Neuron (in vitro differentiated cells): Measurements from ENCODE around the gene GPR37L1.
"Not testable (repeated sequence)": the region's sequence is repeated elsewhere in the genome, so short reads cannot be mapped to it uniquely, and the experiment has no call there.

ENCODE experiments used
- H2AFZ ChIP-seq: one replicate; pipeline ENCODE4 v1.6.1; 2013; ENCODE audit warnings: low read depth, mild to moderate bottlenecking, inconsistent platforms, low read length, moderate library complexity
- H3K27me3 ChIP-seq: one replicate; pipeline ENCODE4 v1.6.1; 2013; ENCODE audit warnings: low read length; ENCODE audit not compliant: insufficient read depth
- H3K36me3 ChIP-seq: one replicate; pipeline ENCODE4 v1.6.1; 2013; ENCODE audit warnings: low read length; ENCODE audit not compliant: insufficient read depth
- H3K4me1 ChIP-seq: one replicate; pipeline ENCODE4 v1.6.1; 2013; ENCODE audit warnings: low read length; ENCODE audit not compliant: insufficient read depth
- H3K4me3 ChIP-seq: 2 replicates; pipeline ENCODE4 v1.5.1; 2013; ENCODE audit warnings: mild to moderate bottlenecking, low read length, moderate library complexity
- H3K9me3 ChIP-seq: one replicate; pipeline ENCODE4 v1.6.1; 2013; ENCODE audit warnings: low read length

Gene GPR37L1

GRCh38 chr1:202093858-202094257 lies 28.9 kb upstream of the GPR37L1 start:
- no peaks in the 10 kb centered on the region for H3K4me1 ChIP-seq
- no peaks in the 10 kb centered on the region for H3K27me3 ChIP-seq
- H3K9me3 ChIP-seq, result no peaks in the 10 kb centered on the region
- H3K36me3 ChIP-seq, result no peaks in the 10 kb centered on the region
- no peak overlapping the region for H3K4me3 ChIP-seq
- no peak overlapping the region for H2AFZ ChIP-seq

DNA sequence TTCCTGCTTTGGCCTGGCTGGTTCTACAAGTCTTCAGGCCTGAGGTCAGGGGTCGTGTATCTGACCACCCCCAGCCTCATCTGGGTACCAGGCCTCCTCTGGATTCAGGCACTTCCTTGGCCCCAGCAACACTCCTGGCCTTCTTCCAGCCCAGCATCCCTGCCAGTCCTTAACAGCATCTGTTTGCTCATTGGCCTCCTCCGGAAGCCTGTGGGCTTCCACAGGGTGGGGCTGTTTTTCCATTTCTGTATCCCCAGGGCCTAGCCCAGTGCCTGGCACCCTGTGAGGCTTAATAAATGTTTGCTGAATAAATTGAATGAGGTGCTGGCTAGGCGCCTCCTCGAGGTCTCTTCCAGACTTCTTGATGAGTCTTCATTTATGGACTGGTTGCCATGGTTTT lies 21.5 kb upstream of the GPR37L1 start:
- H3K36me3 ChIP-seq, result no peaks in the 10 kb centered on the region
- no peak overlapping the region for H2AFZ ChIP-seq
- H3K9me3 ChIP-seq, result no peaks in the 10 kb centered on the region
- H3K27me3 ChIP-seq, result no peaks in the 10 kb centered on the region
- peaks cover 12% of the 10 kb centered on the region for H3K4me1 ChIP-seq
- no peak overlapping the region for H3K4me3 ChIP-seq

GRCh38 chr1:202104073-202104472 lies 18.6 kb upstream of the GPR37L1 start:
- no peak overlapping the region for H3K4me3 ChIP-seq

GRCh38 chr1:202105571-202106339 lies 17.0 kb upstream of the GPR37L1 start:
- Histone ChIP-seq H3K36me3 (no peaks in the 10 kb centered on the region), H3K27me3 (no peaks in the 10 kb centered on the region), H3K4me3 (no peak overlapping the region), H3K9me3 (no peaks in the 10 kb centered on the region), H2AFZ (peak overlapping the region; percentile 46), H3K4me1 (peaks cover 33% of the 10 kb centered on the region)

More at GRCh38 chr1:202104073-202104472, 18.6 kb upstream of the GPR37L1 start:
- Histone ChIP-seq H3K9me3 (no peaks in the 10 kb centered on the region), H3K36me3 (no peaks in the 10 kb centered on the region), H3K4me1 (peaks cover 33% of the 10 kb centered on the region), H2AFZ (no peak overlapping the region), H3K27me3 (no peaks in the 10 kb centered on the region)

GRCh38 chr1:202106340-202107254 lies 16.1 kb upstream of the GPR37L1 start:
- Histone ChIP-seq H2AFZ (no peak overlapping the region), H3K4me1 (peaks cover 33% of the 10 kb centered on the region), H3K36me3 (no peaks in the 10 kb centered on the region), H3K27me3 (no peaks in the 10 kb centered on the region), H3K4me3 (no peak overlapping the region), H3K9me3 (no peaks in the 10 kb centered on the region)

DNA sequence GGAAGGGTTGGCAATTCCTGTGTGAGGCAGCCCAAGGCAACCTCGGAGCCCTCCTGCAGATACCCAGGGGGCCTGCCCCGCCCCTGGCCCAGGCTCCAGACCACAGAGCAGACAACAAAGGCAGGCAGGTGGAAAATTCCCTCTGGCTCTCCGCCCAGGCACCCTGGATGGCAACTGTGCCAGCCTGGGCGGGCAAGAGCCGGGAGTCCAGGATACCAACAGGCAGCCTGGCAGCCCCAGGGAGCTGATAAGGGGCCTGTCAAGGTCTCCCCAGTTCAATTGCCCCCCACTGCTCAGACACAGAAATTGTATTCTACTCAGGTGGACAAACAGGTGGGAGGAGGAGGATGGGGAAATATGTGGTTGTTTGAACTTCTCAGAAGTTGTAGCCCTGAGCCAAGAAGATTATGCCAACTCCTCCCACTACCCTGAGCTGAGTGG lies 15.4 kb upstream of the GPR37L1 start:
- H3K36me3 ChIP-seq, result no peaks in the 10 kb centered on the region
- H3K4me1 ChIP-seq, result peaks cover 33% of the 10 kb centered on the region
- no peaks in the 10 kb centered on the region for H3K9me3 ChIP-seq
- no peak overlapping the region for H3K4me3 ChIP-seq
- no peaks in the 10 kb centered on the region for H3K27me3 ChIP-seq
- H2AFZ ChIP-seq, result no peak overlapping the region

GRCh38 chr1:202107801-202108731 lies 14.7 kb upstream of the GPR37L1 start:
- Histone ChIP-seq H2AFZ (no peak overlapping the region), H3K4me3 (no peak overlapping the region), H3K27me3 (no peaks in the 10 kb centered on the region), H3K9me3 (no peaks in the 10 kb centered on the region), H3K36me3 (no peaks in the 10 kb centered on the region), H3K4me1 (peaks cover 37% of the 10 kb centered on the region)

GRCh38 chr1:202110977-202111376 lies 11.7 kb upstream of the GPR37L1 start:
- H3K36me3 ChIP-seq, result no peaks in the 10 kb centered on the region
- H3K4me1 ChIP-seq, result peaks cover 34% of the 10 kb centered on the region
- no peaks in the 10 kb centered on the region for H3K9me3 ChIP-seq
- no peak overlapping the region for H2AFZ ChIP-seq
- peaks cover 5% of the 10 kb centered on the region for H3K27me3 ChIP-seq
- no peak overlapping the region for H3K4me3 ChIP-seq

DNA sequence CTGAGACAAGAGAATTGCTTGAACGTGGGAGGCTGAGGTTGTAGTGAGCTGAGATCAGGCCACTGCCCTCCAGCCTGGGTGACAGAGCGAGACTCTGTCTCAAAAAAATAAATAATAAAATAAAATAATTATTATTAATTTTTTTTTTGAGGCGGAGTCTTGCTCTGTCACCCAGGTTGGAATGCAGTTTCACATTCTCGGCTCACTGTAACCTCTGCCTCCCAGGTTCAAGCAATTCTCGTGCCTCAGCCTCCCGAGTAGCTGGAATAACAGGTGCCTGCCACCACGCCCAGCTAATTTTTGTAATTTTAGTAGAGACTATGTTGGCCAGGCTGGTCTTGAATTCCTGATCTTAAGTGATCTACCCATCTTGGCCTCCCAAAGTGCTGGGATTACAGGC lies 11.1 kb upstream of the GPR37L1 start:
- H2AFZ ChIP-seq, H3K9me3 ChIP-seq, H3K27me3 ChIP-seq, H3K4me3 ChIP-seq, H3K36me3 ChIP-seq: not testable (repeated sequence)
- H3K4me1 ChIP-seq, result peaks cover 28% of the 10 kb centered on the region

GRCh38 chr1:202112859-202113689 lies 9.6 kb upstream of the GPR37L1 start:
- Histone ChIP-seq H3K36me3 (no peaks in the 10 kb centered on the region), H3K4me3 (no peak overlapping the region), H3K4me1 (peaks cover 15% of the 10 kb centered on the region), H3K27me3 (peaks cover 5% of the 10 kb centered on the region), H2AFZ (no peak overlapping the region), H3K9me3 (no peaks in the 10 kb centered on the region)

GRCh38 chr1:202113690-202114300 lies 8.9 kb upstream of the GPR37L1 start:
- peaks cover 11% of the 10 kb centered on the region for H3K4me1 ChIP-seq
- peaks cover 5% of the 10 kb centered on the region for H3K27me3 ChIP-seq
- no peak overlapping the region for H2AFZ ChIP-seq

DNA sequence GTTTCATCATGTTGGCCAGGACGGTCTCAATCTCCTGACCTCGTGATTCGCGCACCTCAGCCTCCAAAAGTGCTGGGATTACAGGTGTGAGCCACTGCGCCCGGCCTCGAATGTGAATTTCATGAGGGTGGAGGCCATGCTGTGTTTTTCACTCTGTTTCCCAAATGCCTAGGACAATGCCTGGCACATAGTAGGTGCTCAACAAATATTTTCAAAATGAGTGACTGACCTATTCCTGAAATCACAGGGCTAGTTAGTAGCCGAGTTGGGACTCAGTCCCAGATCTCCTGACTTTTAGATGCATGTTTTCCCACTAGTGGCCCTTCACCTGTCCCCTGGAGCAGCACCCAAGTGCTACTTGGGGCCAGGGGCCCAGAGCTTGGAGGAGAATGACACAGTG lies 6.4 kb upstream of the GPR37L1 start:
- Histone ChIP-seq H3K9me3 (no peaks in the 10 kb centered on the region), H3K27me3 (peaks cover 5% of the 10 kb centered on the region), H2AFZ (no peak overlapping the region), H3K4me3 (no peak overlapping the region), H3K4me1 (peaks cover 11% of the 10 kb centered on the region), H3K36me3 (no peaks in the 10 kb centered on the region)

More at GRCh38 chr1:202113690-202114300, 8.9 kb upstream of the GPR37L1 start:
- no peaks in the 10 kb centered on the region for H3K36me3 ChIP-seq
- H3K9me3 ChIP-seq, result no peaks in the 10 kb centered on the region
- no peak overlapping the region for H3K4me3 ChIP-seq
